Right atrium auricular region (tissue), 2 donors: ENCODE data around the gene TSPAN1. TPM values are rescaled to one million over a fixed set of nuclear protein-coding genes. Genes with fewer than 3 reads are reported as not detected.

ENCODE experiments used
- DNase-seq: peaks from one replicate; pipeline ENCODE4 v3.0.0-alpha.2; 2019; ENCODE audit warnings: low spot score
- H3K27ac ChIP-seq, 2 donors: fragments of 200-600 bp; sonication (generic); 1 replicate in 1 of 2; 2 replicates in 1 of 2; pipeline ENCODE4 v1.5.1; 2016 to 2019
- H3K27me3 ChIP-seq, 2 donors: fragments of 200-600 bp; sonication (generic); one replicate each; pipeline versions ENCODE4 v1.5.1 to v1.6.0; 2017 to 2019
- H3K36me3 ChIP-seq: fragments of 200-600 bp; sonication (generic); one replicate; pipeline ENCODE4 v1.5.1; 2016
- H3K4me1 ChIP-seq, 2 donors: fragments of 200-600 bp; sonication (generic); one replicate each; pipeline versions ENCODE4 v1.5.1 to v1.6.0; 2017 to 2019
- H3K4me3 ChIP-seq, 2 donors: fragments of 200-600 bp; sonication (generic); 1 replicate in 1 of 2; 2 replicates in 1 of 2; pipeline ENCODE4 v1.5.1; 2017 to 2019; ENCODE audit warnings: mild to moderate bottlenecking in 1 of 2, moderate library complexity in 1 of 2
- H3K9me3 ChIP-seq, 2 donors: fragments of 200-600 bp; sonication (generic); one replicate each; pipeline ENCODE4 v1.5.1; 2019
- CTCF ChIP-seq, 2 donors: fragments of 200-600 bp; sonication (generic); IDR thresholded peaks; one replicate each; pipeline ENCODE4 v1.5.1; 2019; ENCODE audit warnings: antibody characterized with exemption in 2 of 2
- total RNA-seq, 2 donors: library from RNA; depleted of rRNA; stranded (reverse); fragments of >200 nt; gene quantifications; one replicate each; pipeline ENCODE4 v1.1.0, GENCODE V29; 2016

The TSPAN1 gene
- total RNA-seq, 2 donors from 2014 or later, result 2.0 to 2.3 TPM

- Histone ChIP-seq H3K27me3 (no peaks in the 10 kb centered on the region), H3K4me3 (no peak overlapping the region), H3K36me3 (no peaks in the 10 kb centered on the region), H3K27ac (peak overlapping the region; percentile 85 to 95), H3K4me1 (peaks cover 0 to 46% of the 10 kb centered on the region in 2 donors), H3K9me3 (no peaks in the 10 kb centered on the region)
- no peak for DNase-seq
- no peak for TF ChIP-seq CTCF (IDR thresholded peaks at IDR 0.05)
Measured at GRCh38 chr1:46205141-46205540, 30.3 kb downstream of the TSPAN1 start.

- Histone ChIP-seq H3K36me3 (no peaks in the 10 kb centered on the region), H3K27me3 (no peaks in the 10 kb centered on the region), H3K9me3 (no peaks in the 10 kb centered on the region), H3K4me1 (peaks cover 0 to 46% of the 10 kb centered on the region in 2 donors), H3K4me3 (no peak overlapping the region), H3K27ac (peak overlapping the region; percentile 85 to 95)
- no peak for DNase-seq
- no peak for TF ChIP-seq CTCF (IDR thresholded peaks at IDR 0.05)
Measured at GRCh38 chr1:46205791-46206190, 30.9 kb downstream of the TSPAN1 start.

- no peak for DNase-seq
- H3K27ac ChIP-seq, result peak overlapping the region; percentile 85 to 95
- TF ChIP-seq CTCF (IDR thresholded peaks at IDR 0.05), result no peak
- no peaks in the 10 kb centered on the region for H3K36me3 ChIP-seq
- H3K4me3 ChIP-seq, result no peak overlapping the region
- H3K27me3 ChIP-seq, result no peaks in the 10 kb centered on the region
- no peaks in the 10 kb centered on the region for H3K9me3 ChIP-seq
- H3K4me1 ChIP-seq, result peaks cover 0 to 46% of the 10 kb centered on the region in 2 donors
Measured at GRCh38 chr1:46206399-46206798, 31.5 kb downstream of the TSPAN1 start.

GRCh38 chr1:46210561-46210960 lies 35.7 kb downstream of the TSPAN1 start:
- H3K27ac ChIP-seq, result no peak overlapping the region
- H3K27me3 ChIP-seq, result no peaks in the 10 kb centered on the region
- H3K4me3 ChIP-seq, result no peak overlapping the region
- peaks cover 0 to 16% of the 10 kb centered on the region in 2 donors for H3K4me1 ChIP-seq
- H3K36me3 ChIP-seq, result no peaks in the 10 kb centered on the region
- DNase-seq, result no peak
- no peaks in the 10 kb centered on the region for H3K9me3 ChIP-seq
- TF ChIP-seq CTCF (IDR thresholded peaks at IDR 0.05), result no peak

GRCh38 chr1:46211051-46211450 lies 36.2 kb downstream of the TSPAN1 start:
- no peak for TF ChIP-seq CTCF (IDR thresholded peaks at IDR 0.05)
- no peak overlapping the region for H3K27ac ChIP-seq
- no peaks in the 10 kb centered on the region for H3K27me3 ChIP-seq
- H3K9me3 ChIP-seq, result no peaks in the 10 kb centered on the region
- no peak overlapping the region for H3K4me3 ChIP-seq
- no peak for DNase-seq
- peaks cover 0 to 11% of the 10 kb centered on the region in 2 donors for H3K4me1 ChIP-seq
- no peaks in the 10 kb centered on the region for H3K36me3 ChIP-seq

GRCh38 chr1:46215504-46215903 lies 40.6 kb downstream of the TSPAN1 start:
- H3K36me3 ChIP-seq, result no peaks in the 10 kb centered on the region
- no peaks in the 10 kb centered on the region for H3K27me3 ChIP-seq
- H3K4me1 ChIP-seq, result no peaks in the 10 kb centered on the region
- no peak for TF ChIP-seq CTCF (IDR thresholded peaks at IDR 0.05)
- H3K27ac ChIP-seq, result no peak overlapping the region
- no peak overlapping the region for H3K4me3 ChIP-seq
- H3K9me3 ChIP-seq, result no peaks in the 10 kb centered on the region
- DNase-seq, result no peak
